Cerebellar cortex (tissue), 1 donor: ENCODE measurements around the gene MYO10.

Experiments used
- DNase-seq: peaks from one replicate; pipeline ENCODE4 v3.0.0-alpha.2; 2015; ENCODE audit warnings: low spot score

Gene MYO10

GRCh38 chr5:16709691-16710433, 226.2 kb downstream of the MYO10 start:
- DNase-seq = no peak

- no peak for DNase-seq
Measured at GRCh38 chr5:16707869-16708192, 228.3 kb downstream of the MYO10 start.

GRCh38 chr5:16707168-16707868, 228.8 kb downstream of the MYO10 start:
- DNase-seq = no peak

- DNase-seq = no peak
Measured at GRCh38 chr5:16704945-16705344, 231.1 kb downstream of the MYO10 start.

DNA sequence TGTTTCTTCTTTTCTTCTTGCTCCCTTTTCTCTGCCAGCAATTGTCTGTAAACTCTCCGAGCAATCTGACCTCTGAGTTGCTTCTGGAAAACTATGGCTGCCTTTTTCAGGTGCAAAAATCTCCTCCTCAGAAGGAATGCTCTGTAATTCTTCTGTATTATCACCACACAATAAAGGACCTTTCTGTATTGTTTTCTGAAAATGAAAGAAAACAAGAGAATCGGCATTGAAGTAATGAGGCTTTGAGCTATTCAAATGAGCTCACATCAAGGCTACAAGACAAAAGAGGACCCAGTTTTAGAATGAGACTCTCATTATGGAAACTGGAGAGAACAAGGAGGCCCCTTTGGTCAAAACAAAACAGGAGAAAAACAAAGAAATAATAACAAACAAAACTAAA, 233.1 kb downstream of the MYO10 start:
- no peak for DNase-seq

GRCh38 chr5:16701134-16702099, 234.7 kb downstream of the MYO10 start:
- no peak for DNase-seq

GRCh38 chr5:16700081-16700480, 236.0 kb downstream of the MYO10 start:
- DNase-seq = no peak

GRCh38 chr5:16695779-16696178, 240.3 kb downstream of the MYO10 start:
- no peak for DNase-seq

GRCh38 chr5:16693879-16694278, 242.2 kb downstream of the MYO10 start:
- DNase-seq = no peak

DNA sequence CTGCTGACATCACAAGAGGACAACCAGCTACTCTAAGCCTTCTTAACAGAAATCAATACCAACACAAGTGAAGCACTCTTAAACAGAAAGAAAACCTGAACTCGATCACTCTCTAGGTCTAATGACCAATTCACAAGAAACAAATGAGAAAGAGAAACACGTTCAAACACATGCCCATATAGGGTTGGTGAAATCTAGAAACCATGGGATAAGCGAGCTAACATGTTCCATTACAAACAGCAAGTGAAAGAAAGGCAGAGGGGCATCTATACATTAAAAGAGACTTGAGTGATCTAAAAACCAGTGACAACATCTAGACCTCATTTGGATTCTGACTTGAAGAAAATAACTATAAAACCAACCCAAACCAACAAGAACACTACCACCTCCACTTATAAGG, 244.4 kb downstream of the MYO10 start:
- no peak for DNase-seq

- no peak for DNase-seq
Measured at GRCh38 chr5:16690243-16690852, 245.7 kb downstream of the MYO10 start.

- no peak for DNase-seq
Measured at GRCh38 chr5:16687898-16688297, 248.2 kb downstream of the MYO10 start.

GRCh38 chr5:16685069-16685468, 251.0 kb downstream of the MYO10 start:
- no peak for DNase-seq

DNA sequence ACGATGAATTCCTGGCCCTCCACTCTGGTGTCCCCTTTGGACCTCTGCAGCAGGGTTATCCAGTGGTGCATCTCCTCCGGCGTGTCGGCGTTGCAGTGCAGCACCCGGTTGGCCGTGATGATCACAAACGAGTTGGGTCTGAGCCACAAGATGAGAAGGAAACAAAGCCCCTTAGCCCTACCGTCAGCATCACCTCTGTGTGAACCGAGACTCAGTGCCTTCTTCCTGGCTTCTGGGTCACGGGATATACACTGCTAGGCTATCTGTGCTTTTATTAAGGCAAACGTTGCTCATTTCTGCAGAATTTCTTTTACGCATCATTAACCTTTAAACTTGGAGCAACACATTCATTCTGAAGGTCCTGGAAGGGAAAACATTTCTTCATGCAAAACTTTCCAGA, 254.2 kb downstream of the MYO10 start:
- no peak for DNase-seq

DNA sequence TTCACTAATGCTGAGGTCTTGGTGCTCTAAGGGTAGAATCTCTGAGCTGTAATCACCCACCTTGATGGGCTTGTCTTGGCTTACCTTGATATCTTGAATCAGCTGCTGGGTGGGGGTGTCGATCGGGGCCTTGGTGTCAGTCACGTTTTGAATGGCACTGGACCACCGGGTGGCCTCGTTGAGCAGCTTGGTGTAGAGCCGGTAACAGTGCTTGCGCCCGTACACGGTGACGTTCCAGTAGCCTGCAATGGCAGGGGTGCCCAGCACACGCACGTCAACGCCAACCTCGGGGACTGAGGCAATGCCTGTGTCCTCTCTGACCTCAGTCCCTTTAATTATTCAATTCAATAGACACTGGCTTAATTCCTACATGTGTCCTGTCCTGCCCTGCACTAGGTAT, 256.2 kb downstream of the MYO10 start:
- DNase-seq = no peak

- DNase-seq = no peak
Measured at GRCh38 chr5:16679190-16679589, 256.9 kb downstream of the MYO10 start.

GRCh38 chr5:16675806-16676205, 260.3 kb downstream of the MYO10 start:
- no peak for DNase-seq

- no peak for DNase-seq
Measured at GRCh38 chr5:16674750-16675149, 261.3 kb downstream of the MYO10 start.

DNA sequence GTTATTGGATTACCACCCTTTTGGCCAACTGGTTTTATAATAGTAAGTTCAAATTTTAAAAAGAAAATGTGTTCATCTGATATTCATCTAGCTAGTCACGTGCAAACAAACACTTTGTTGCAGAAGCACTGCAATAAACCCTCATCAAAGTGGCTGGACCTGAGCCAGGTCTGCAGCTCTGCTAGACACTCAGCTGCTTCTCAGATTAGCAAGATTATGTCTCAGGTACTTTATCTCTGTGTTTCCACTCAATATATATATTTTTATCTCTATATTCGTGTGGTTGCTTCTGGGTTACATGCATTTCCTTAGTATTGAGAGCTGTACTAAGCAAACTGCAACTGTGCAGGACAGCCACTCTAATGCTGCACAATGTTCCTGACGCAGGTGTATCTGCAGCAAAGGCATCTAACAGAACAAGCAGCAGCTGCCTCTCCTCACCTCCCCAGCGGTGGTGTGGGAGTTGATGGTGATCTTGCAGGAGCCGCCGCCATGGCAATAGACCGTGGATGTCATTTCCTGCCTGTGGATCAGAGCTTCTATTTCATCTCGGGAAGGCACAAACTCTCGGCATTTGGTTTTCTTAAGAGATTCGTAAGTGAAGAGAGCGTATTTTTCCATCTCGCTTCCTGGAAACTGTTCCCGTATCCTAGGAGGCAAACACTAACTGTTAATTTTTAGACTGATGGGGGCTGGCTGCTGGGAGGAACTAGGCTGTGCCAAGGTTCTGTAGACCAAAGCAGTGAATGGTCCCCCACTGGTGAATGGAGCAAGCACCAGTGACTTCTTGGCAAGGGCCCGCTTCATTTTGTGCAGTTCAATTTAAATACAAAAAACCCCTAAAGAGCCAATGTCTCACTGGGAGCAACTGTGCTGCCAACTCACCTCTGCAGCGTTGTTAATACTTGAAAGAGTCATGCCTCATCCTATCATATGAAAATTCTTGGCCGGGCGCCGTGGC, 262.6 kb downstream of the MYO10 start:
- peak; percentile 32 for DNase-seq

DNA sequence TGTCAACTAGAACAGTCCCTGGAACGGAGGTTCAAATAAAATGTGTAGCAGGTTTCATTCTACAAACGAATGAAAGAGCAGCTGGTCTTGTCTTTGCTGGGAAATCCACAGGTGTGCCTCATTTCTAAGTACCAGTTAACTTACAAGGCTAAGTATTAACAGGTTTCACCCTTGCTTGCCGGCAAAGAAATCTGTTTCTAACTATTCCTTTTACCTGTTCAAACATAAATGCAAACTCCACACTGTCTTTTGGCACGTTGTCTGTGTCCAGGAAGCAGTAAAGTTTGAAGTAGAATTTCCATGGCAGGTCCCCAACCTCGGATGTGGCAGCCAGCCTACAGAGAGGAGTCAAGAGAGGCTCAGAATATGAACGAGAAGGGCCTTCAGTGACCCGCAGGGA, 264.9 kb downstream of the MYO10 start:
- no peak for DNase-seq

GRCh38 chr5:16669776-16670175, 266.3 kb downstream of the MYO10 start:
- no peak for DNase-seq
